ENCODE data around the gene SART3. TPM values are rescaled to one million over a fixed set of nuclear protein-coding genes. Genes with fewer than 3 reads are reported as not detected.

The SART3 gene
- total and polyA plus RNA-seq, 10 of the 15 experiments (the other 5 are each of a cell fraction or from before 2014, with no cell fraction given), result 8.8 to 179 (median 54.9) TPM

DNA sequence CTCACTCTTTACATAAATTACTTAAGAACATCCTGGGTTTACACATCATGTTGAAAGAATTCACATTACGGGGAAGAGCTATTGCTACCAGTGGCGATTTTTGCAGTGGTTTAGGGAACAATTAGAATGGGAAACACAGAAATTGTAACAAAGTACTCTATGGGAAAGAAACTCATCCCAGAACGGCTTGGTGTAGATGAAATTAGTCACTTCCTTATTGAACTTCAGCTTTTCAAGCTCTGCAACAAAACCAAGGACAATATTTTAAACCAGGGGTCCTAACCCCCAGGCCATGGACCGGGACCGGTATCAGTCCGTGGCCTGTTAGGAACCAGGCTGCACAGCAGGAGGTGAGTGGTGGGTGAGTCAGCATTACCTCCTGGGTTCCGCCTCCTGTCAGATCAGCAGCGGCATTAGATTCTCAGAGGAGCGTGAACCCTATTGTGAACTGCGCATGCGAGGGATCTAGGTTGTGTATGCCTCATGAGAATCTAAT, 78.2 kb downstream of the SART3 start:
- ATAC-seq (no peak), DNase-seq (ENCODE audit: low read depth, low spot score) (no peak), FAIRE-seq (no peak)
- in situ Hi-C loops (cut with MboI) (no loop called here), intact Hi-C loops (cut with micrococcal nuclease; ENCODE audit: unreplicated experiment) (no loop called here)
- Histone ChIP-seq H3K4me1 (ENCODE audit: control insufficient read depth, insufficient read depth, low read length) (no peaks in the 10 kb centered on the region), H3K9me3 (replicated peaks; ENCODE audit: control insufficient read depth, insufficient read depth, low read length) (no peaks in the 10 kb centered on the region; the same call in 2 of the 3 replicates), H3K79me2 (ENCODE audit: control insufficient read depth, insufficient read depth, low read length) (no peaks in the 10 kb centered on the region), H3K27me3 (replicated peaks in 1 of 2; ENCODE audit: control insufficient read depth in 2 of 2, insufficient read depth in 2 of 2, low read length in 1 of 2) (no peaks in the 10 kb centered on the region), H3K4me3 (no peak overlapping the region), H3K36me3 (ENCODE audit: control insufficient read depth in 2 of 2, insufficient read depth in 2 of 2, low read length in 1 of 2) (no peaks in the 10 kb centered on the region), H2AFZ (ENCODE audit: control insufficient read depth, low read depth, low read length) (no peak overlapping the region), H3K27ac (ENCODE audit: control insufficient read depth, insufficient read depth) (no peak overlapping the region), H3K4me2 (ENCODE audit: control insufficient read depth, insufficient read depth) (no peak overlapping the region), H4K20me1 (ENCODE audit: control insufficient read depth, insufficient read depth) (no peaks in the 10 kb centered on the region), H3K9ac (ENCODE audit: control insufficient read depth, insufficient read depth, low read length) (no peak overlapping the region)
- CTCF ChIA-PET, result interaction anchor here (1.4 kb wide), 1 partner anchor 9 kb away, joined by 3 read pairs; no protein-coding TSS in a partner anchor
- POLR2A ChIA-PET, result no interaction called here
- RAD21 ChIA-PET (ENCODE audit: unreplicated experiment), result no interaction called here
- 57% methylated on average over 11 of the region's 11 CpGs for WGBS (ENCODE audit: insufficient coverage, insufficient replicate concordance, low lambda C conversion rate, missing lambda C conversion rate)
- no TSS peak for BruUV-seq (replicated peaks)
- SMC1A ChIA-PET (ENCODE audit: uncharacterized antibody, unreplicated experiment), result no interaction called here
- TF ChIP-seq ESRRA (IDR thresholded peaks at IDR 0.05; ENCODE audit: low read length), result no peak
- TF ChIP-seq HDGF (IDR thresholded peaks at IDR 0.05), result no peak
- TF ChIP-seq ZNF274 (IDR thresholded peaks at IDR 0.05; ENCODE audit: insufficient read depth, insufficient read length), result no peak
- TF ChIP-seq CREB1 (IDR thresholded peaks at IDR 0.05; ENCODE audit: low read depth), result no peak
- no peak for TF ChIP-seq TAF1 (IDR thresholded peaks at IDR 0.05; ENCODE audit: borderline replicate concordance, low read depth, low read length)
- TF ChIP-seq ZNF384 (IDR thresholded peaks at IDR 0.05; ENCODE audit: borderline replicate concordance, low read depth, low read length), result no peak
- TF ChIP-seq PAX8 (IDR thresholded peaks at IDR 0.05), result no peak
- no peak for TF ChIP-seq ZZZ3 (IDR thresholded peaks at IDR 0.05; ENCODE audit: control insufficient read depth, insufficient read length, low read depth)
- TF ChIP-seq SRF (IDR thresholded peaks at IDR 0.05; ENCODE audit: low read depth in 2 of 2, low read length in 2 of 2), result no peak
- no peak for TF ChIP-seq ATF3 (IDR thresholded peaks at IDR 0.05; ENCODE audit: borderline replicate concordance, extremely low read depth, low read depth, low read length)
- no peak for TF ChIP-seq NRF1 (conservative IDR thresholded peaks at IDR 0.05; ENCODE audit: low read depth, low read length)
- no peak for TF ChIP-seq SP1 (IDR thresholded peaks at IDR 0.05; ENCODE audit: low read depth, low read length)
- TF ChIP-seq NR2C2 (IDR thresholded peaks at IDR 0.05; ENCODE audit: borderline replicate concordance, control insufficient read depth, insufficient read length, low read depth), result no peak
- no peak for TF ChIP-seq CREM (IDR thresholded peaks at IDR 0.05; ENCODE audit: low read depth)
- TF ChIP-seq EGR1 (IDR thresholded peaks at IDR 0.05; ENCODE audit: borderline replicate concordance in 1 of 2, low read depth in 2 of 2, low read length in 2 of 2), result no peak
- TF ChIP-seq HSF1 (IDR thresholded peaks at IDR 0.05; ENCODE audit: low read depth, low read length), result no peak
- TF ChIP-seq ATF2 (IDR thresholded peaks at IDR 0.05; ENCODE audit: low read length), result no peak
- TF ChIP-seq RELA (IDR thresholded peaks at IDR 0.05; ENCODE audit: borderline replicate concordance, partially characterized antibody), result no peak
- no peak for TF ChIP-seq CBFB (IDR thresholded peaks at IDR 0.05; ENCODE audit: low read depth)
- TF ChIP-seq SPI1 (IDR thresholded peaks at IDR 0.05; ENCODE audit: borderline replicate concordance, insufficient read depth, low read depth, low read length), result no peak

Measured in GM12878 (cell line).